Measurements from ENCODE around the gene KCND2.

KCND2 gene

GRCh38 chr7:120724955-120725354 is 452.0 kb downstream of the KCND2 start:
- Histone ChIP-seq H3K36me3 (ENCODE audit: control insufficient read depth, insufficient read depth, low read length) (no peaks in the 10 kb centered on the region), H3K4me2 (ENCODE audit: low read length) (no peak overlapping the region), H3K27me3 (ENCODE audit: control insufficient read depth, insufficient read depth, low read length) (no peaks in the 10 kb centered on the region), H3K9me3 (ENCODE audit: control insufficient read depth, low read length) (no peaks in the 10 kb centered on the region), H3K4me3 (ENCODE audit: low read depth, low read length) (no peak overlapping the region), H3K4me1 (no peaks in the 10 kb centered on the region), H2AFZ (no peak overlapping the region), H3K27ac (no peak overlapping the region), H3K9ac (no peak overlapping the region), H3K79me2 (no peaks in the 10 kb centered on the region)
- TF ChIP-seq CTCF (IDR thresholded peaks at IDR 0.05) = no peak

- H3K9ac ChIP-seq = no peak overlapping the region
- H3K4me2 ChIP-seq (ENCODE audit: low read length) = no peak overlapping the region
- H3K4me3 ChIP-seq (ENCODE audit: low read depth, low read length) = no peak overlapping the region
- no peaks in the 10 kb centered on the region for H3K27me3 ChIP-seq (ENCODE audit: control insufficient read depth, insufficient read depth, low read length)
- no peaks in the 10 kb centered on the region for H3K9me3 ChIP-seq (ENCODE audit: control insufficient read depth, low read length)
- no peak overlapping the region for H3K27ac ChIP-seq
- H2AFZ ChIP-seq = no peak overlapping the region
- H3K4me1 ChIP-seq = no peaks in the 10 kb centered on the region
- no peaks in the 10 kb centered on the region for H3K79me2 ChIP-seq
- TF ChIP-seq CTCF (IDR thresholded peaks at IDR 0.05) = peak; percentile 49
- H3K36me3 ChIP-seq (ENCODE audit: control insufficient read depth, insufficient read depth, low read length) = no peaks in the 10 kb centered on the region
Measured at GRCh38 chr7:120725376-120726039, 452.5 kb downstream of the KCND2 start.

- Histone ChIP-seq H3K4me3 (ENCODE audit: low read depth, low read length) (no peak overlapping the region), H2AFZ (no peak overlapping the region), H3K4me2 (ENCODE audit: low read length) (no peak overlapping the region), H3K36me3 (ENCODE audit: control insufficient read depth, insufficient read depth, low read length) (no peaks in the 10 kb centered on the region), H3K9me3 (ENCODE audit: control insufficient read depth, low read length) (no peaks in the 10 kb centered on the region), H3K27ac (no peak overlapping the region), H3K4me1 (no peaks in the 10 kb centered on the region), H3K27me3 (ENCODE audit: control insufficient read depth, insufficient read depth, low read length) (no peaks in the 10 kb centered on the region), H3K79me2 (no peaks in the 10 kb centered on the region), H3K9ac (no peak overlapping the region)
- TF ChIP-seq CTCF (IDR thresholded peaks at IDR 0.05) = no peak
Measured at GRCh38 chr7:120729245-120729644, 456.3 kb downstream of the KCND2 start.

- Histone ChIP-seq H3K4me1 (no peaks in the 10 kb centered on the region), H3K9me3 (ENCODE audit: control insufficient read depth, low read length) (no peaks in the 10 kb centered on the region), H3K27me3 (ENCODE audit: control insufficient read depth, insufficient read depth, low read length) (no peaks in the 10 kb centered on the region), H2AFZ (no peak overlapping the region), H3K79me2 (no peaks in the 10 kb centered on the region), H3K4me2 (ENCODE audit: low read length) (no peak overlapping the region), H3K9ac (no peak overlapping the region), H3K27ac (no peak overlapping the region), H3K36me3 (ENCODE audit: control insufficient read depth, insufficient read depth, low read length) (no peaks in the 10 kb centered on the region), H3K4me3 (ENCODE audit: low read depth, low read length) (no peak overlapping the region)
- no peak for TF ChIP-seq CTCF (IDR thresholded peaks at IDR 0.05)
Measured at GRCh38 chr7:120731271-120731670, 458.3 kb downstream of the KCND2 start.

- Histone ChIP-seq H3K4me1 (no peaks in the 10 kb centered on the region), H3K9me3 (ENCODE audit: control insufficient read depth, low read length) (no peaks in the 10 kb centered on the region), H3K27ac (no peak overlapping the region), H3K4me2 (ENCODE audit: low read length) (no peak overlapping the region), H3K9ac (no peak overlapping the region), H3K4me3 (ENCODE audit: low read depth, low read length) (no peak overlapping the region), H3K36me3 (ENCODE audit: control insufficient read depth, insufficient read depth, low read length) (no peaks in the 10 kb centered on the region), H3K27me3 (ENCODE audit: control insufficient read depth, insufficient read depth, low read length) (no peaks in the 10 kb centered on the region), H2AFZ (no peak overlapping the region), H3K79me2 (no peaks in the 10 kb centered on the region)
- TF ChIP-seq CTCF (IDR thresholded peaks at IDR 0.05) = no peak
Measured at GRCh38 chr7:120732256-120732655, 459.3 kb downstream of the KCND2 start.

All from parathyroid adenoma (tissue), 2 donors.